K562 (cell line): ENCODE results near the gene VGF. TPM values are rescaled to one million over a fixed set of nuclear protein-coding genes. Genes with fewer than 3 reads are reported as not detected.
A peak's percentile ranks its signal among the peaks of the same experiment; 100 is the strongest.

Source experiments
- ATAC-seq: fragments of 200-7000 bp; cut with Tn5 transposase; 3 replicates; pipeline ENCODE4 v1.9.1; 2020; ENCODE audit warnings: moderate library complexity
- BruUV-seq: library from RNA; stranded (reverse); fragments of 400-500 nt; replicated peaks from 2 replicates; lab custom pipeline; 2021; lab: Mats Ljungman, UMichigan
- CTCF ChIA-PET: fragments of 300-600 bp; formaldehyde crosslinking; extraction: SDS; loops from one replicate; lab custom pipeline; 2021; ENCODE audit warnings: low intra/inter-chr PET ratio; lab: Yijun Ruan, JAX
- POLR2A ChIA-PET: fragments of 300-600, 350-650 bp; sonication (Branson Sonifier 250); formaldehyde crosslinking; extraction: SDS; loops from one replicate; lab custom pipeline; 2021; ENCODE audit warnings: antibody characterized with exemption, inconsistent platforms; lab: Yijun Ruan, JAX
- DNase-seq, 4 experiments: peaks; one replicate each; pipeline versions ENCODE4 v3.0.0 to v3.0.0-alpha.2; 2011 to 2018; ENCODE audit warnings: low spot score in 3 of 4, mixed read lengths in 3 of 4; ENCODE audit errors: extremely low read depth in 1 of 4
- FAIRE-seq: peaks from 2 replicates; lab custom pipeline; 2011; peaks lifted over from hg19 to GRCh38; lab: Jason Lieb, UNC
- H2AFZ ChIP-seq: 2 replicates; pipeline ENCODE4 v1.6.0; 2011; ENCODE audit warnings: low read depth, low read length, control low read depth, inconsistent platforms
- H3K27ac ChIP-seq: fragments of 200-600 bp; 3 replicates; pipeline ENCODE4 v1.8.0; 2011; ENCODE audit warnings: low read depth, mild to moderate bottlenecking, control low read depth, inconsistent platforms, low read length, moderate library complexity, mixed read lengths; ENCODE audit errors: extremely low read depth
- H3K27me3 ChIP-seq, 2 experiments: fragments of 300-600 bp in 1 of 2; 2 replicates in 1 of 2; 3 replicates in 1 of 2; pipeline versions ENCODE4 v1.6.0 to v1.8.0; 2011; ENCODE audit warnings: inconsistent platforms in 2 of 2, low read length in 2 of 2, mild to moderate bottlenecking in 1 of 2, mixed read lengths in 1 of 2, moderate library complexity in 1 of 2; ENCODE audit not compliant: control insufficient read depth in 2 of 2, insufficient read depth in 2 of 2
- H3K36me3 ChIP-seq: fragments of 300-600 bp; 3 replicates; pipeline ENCODE4 v1.8.0; 2011; ENCODE audit warnings: mild to moderate bottlenecking, low read length, inconsistent platforms; ENCODE audit not compliant: control insufficient read depth, insufficient read depth
- H3K4me1 ChIP-seq, 2 experiments: fragments of 200-600 bp in 1 of 2; replicated peaks in 1 of 2; 2 replicates in 1 of 2; 3 replicates in 1 of 2; pipeline versions ENCODE4 v1.5.1 to v1.8.0; 2011; ENCODE audit warnings: inconsistent platforms in 2 of 2, low read length in 2 of 2, mild to moderate bottlenecking in 1 of 2, mixed read lengths in 1 of 2, moderate library complexity in 1 of 2; ENCODE audit not compliant: control insufficient read depth in 2 of 2, insufficient read depth in 2 of 2
- H3K4me2 ChIP-seq: 2 replicates; pipeline ENCODE4 v1.6.1; 2011; ENCODE audit warnings: low read length, control low read depth, inconsistent platforms, mixed read lengths; ENCODE audit not compliant: insufficient read depth
- H3K4me3 ChIP-seq: fragments of 200-600 bp; sonication (generic), shearing (Covaris generic); 2 replicates; pipeline ENCODE4 v1.5.1; 2016; ENCODE audit warnings: control low read depth, inconsistent platforms
- H3K79me2 ChIP-seq: fragments of 200-600 bp; 3 replicates; pipeline ENCODE4 v1.8.0; 2011; ENCODE audit warnings: low read length, inconsistent platforms; ENCODE audit not compliant: control insufficient read depth, insufficient read depth
- H3K9ac ChIP-seq, 2 experiments: 2 replicates each; pipeline versions ENCODE4 v1.6.0 to v1.6.1; 2011; ENCODE audit warnings: low read depth in 2 of 2, low read length in 2 of 2, control low read depth in 1 of 2, inconsistent platforms in 1 of 2, mild to moderate bottlenecking in 1 of 2, mixed read lengths in 1 of 2; ENCODE audit not compliant: insufficient read depth in 1 of 2
- H3K9me1 ChIP-seq: one replicate; pipeline ENCODE4 v1.6.0; 2011; ENCODE audit warnings: inconsistent platforms, mild to moderate bottlenecking, low read length, moderate library complexity; ENCODE audit not compliant: control insufficient read depth, insufficient read depth
- H3K9me3 ChIP-seq: replicated peaks from 2 replicates; pipeline ENCODE4 v1.5.1; 2011; ENCODE audit warnings: low read depth, low read length, inconsistent platforms; ENCODE audit not compliant: control insufficient read depth, insufficient read depth
- H4K20me1 ChIP-seq: replicated peaks from 2 replicates; pipeline ENCODE4 v1.6.1; 2011; ENCODE audit warnings: low read length, inconsistent platforms, mixed read lengths; ENCODE audit not compliant: control insufficient read depth, insufficient read depth
- HDAC8 ChIP-seq: fragments of 450-650 bp; IDR thresholded peaks from 2 replicates; pipeline ENCODE4 v1.6.1; 2016; ENCODE audit warnings: mild to moderate bottlenecking, missing genetic modification characterization, moderate library complexity, missing compliant biosample characterization
- NFIC ChIP-seq: fragments of 450-650 bp; IDR thresholded peaks from 2 replicates; pipeline ENCODE4 v1.6.1; 2017; ENCODE audit warnings: mild to moderate bottlenecking, inconsistent platforms
- TFAP4 ChIP-seq: sonication (generic); formaldehyde crosslinking; IDR thresholded peaks from 2 replicates; pipeline ENCODE4 v1.8.0; 2022; ENCODE audit warnings: missing genetic modification reagents, mild to moderate bottlenecking, moderate library complexity, borderline replicate concordance
- ZNF239 ChIP-seq: fragments of 250-450 bp; sonication (Bioruptor Pico); IDR thresholded peaks from 2 replicates; pipeline ENCODE4 v1.4.0; 2020; ENCODE audit warnings: mild to moderate bottlenecking
- ZNF512 ChIP-seq: IDR thresholded peaks from 2 replicates; pipeline ENCODE4 v1.6.1; 2016; ENCODE audit warnings: missing genetic modification characterization, missing compliant biosample characterization
- WGBS: fragments of 100-300 bp; shearing (Covaris generic); methylation state at CpG from one replicate; pipeline ENCODE4 v1.1.6; 2016; ENCODE audit warnings: low coverage, mixed read lengths; ENCODE audit not compliant: insufficient coverage; ENCODE audit errors: missing lambda C conversion rate; 5-methylcytosine and 5-hydroxymethylcytosine counted together
- in situ Hi-C: fragments of 300-500 bp; cut with MboI; formaldehyde crosslinking; loops from 4 replicates; pipeline ENCODE4 v1.15.0; 2018; ENCODE audit warnings: inconsistent platforms, mixed read lengths
- intact Hi-C: fragments of 100-400 bp; cut with micrococcal nuclease; formaldehyde crosslinking; loops from 2 replicates; pipeline ENCODE4 v1.14.2; 2022
- polyA plus RNA-seq, 8 experiments: library from polyadenylated mRNA; depleted of rRNA in 4 of 8; stranded (reverse) in 5 of 8; unstranded in 3 of 8; fragments of >200 nt; fragmentation: Nextera tagmentation in 2 of 8; fragmentation: Illumina TruSeq in 1 of 8; extraction: Ambion mirVana in 2 of 8; extraction: Trizol in 1 of 8; gene quantifications; 2 replicates each; pipeline versions ENCODE4 v1.2.1 to v1.2.3, GENCODE V29; 2011 to 2014; ENCODE audit warnings: inconsistent platforms in 1 of 8, missing spikeins in 1 of 8
- total RNA-seq, 7 experiments: library from RNA; depleted of rRNA in 6 of 7; stranded (reverse); fragments of >200 nt in 6 of 7; fragmentation: Illumina TruSeq in 2 of 7; extraction: Trizol in 2 of 7; gene quantifications; 2 replicates each; pipeline versions ENCODE4 v1.2.1 to v1.2.3, GENCODE V29; 2011 to 2021; ENCODE audit warnings: low replicate concordance in 1 of 7
- TF ChIP-seq, protein P1 (sequence below): fragments of 200-800 bp; sonication (Bioruptor generic); IDR thresholded peaks from 2 replicates; pipeline ENCODE4 v1.6.1; 2017; ENCODE audit warnings: missing genetic modification characterization, missing compliant biosample characterization

The VGF gene
- total and polyA plus RNA-seq, 9 of the 15 experiments (the other 6 are each of a cell fraction or from before 2014, with no cell fraction given): 0.03 to 5.7 (median 0.34) TPM

- BruUV-seq: no TSS peak
- ChIA-PET CTCF (interaction anchor here (0.5 kb wide), 1 partner anchor 143 kb away, joined by 6 read pairs; no protein-coding TSS in a partner anchor), POLR2A (interaction anchor here (0.6 to 1.4 kb wide), 4 partner anchors 11 to 26 kb away, joined by 3 to 6 read pairs (median 4); no protein-coding TSS in a partner anchor)
- Histone ChIP-seq H3K9ac (0 out of 4 replicates have a peak overlapping the region, but pooled peaks of 1 of the 2 experiments have one; percentile 4), H3K27ac (no peak overlapping the region), H2AFZ (no peak overlapping the region), H3K4me2 (no peak overlapping the region; the same call in 1 of the 2 replicates), H3K4me1 (peaks cover 18 to 27% of the 10 kb centered on the region in 2 experiments), H3K9me1 (no peaks in the 10 kb centered on the region), H3K27me3 (no peaks in the 10 kb centered on the region), H3K9me3 (no peaks in the 10 kb centered on the region), H3K4me3 (no peak overlapping the region), H3K79me2 (no peaks in the 10 kb centered on the region), H4K20me1 (no peaks in the 10 kb centered on the region), H3K36me3 (no peaks in the 10 kb centered on the region)
- intact Hi-C loops (no loop called here), in situ Hi-C loops (no loop called here)
- 60% methylated on average over 14 of the region's 14 CpGs for WGBS
- DNase-seq: peak in 1 of 4 experiments; percentile 9
- ATAC-seq: no peak
- no peak for FAIRE-seq
- TF ChIP-seq ZNF512 (tag) (0 out of 2 replicates have a peak, but pooled peaks have one; percentile 42), TFAP4 (CRISPR knock-in tag) (0 out of 2 replicates have a peak, but pooled peaks have one; percentile 2), ZNF239 (CRISPR knock-in tag) (no peak), NFIC (peak; percentile 35; the same call in 1 of the 2 replicates), HDAC8 (tag) (no peak)
- TF ChIP-seq, protein P1, sequence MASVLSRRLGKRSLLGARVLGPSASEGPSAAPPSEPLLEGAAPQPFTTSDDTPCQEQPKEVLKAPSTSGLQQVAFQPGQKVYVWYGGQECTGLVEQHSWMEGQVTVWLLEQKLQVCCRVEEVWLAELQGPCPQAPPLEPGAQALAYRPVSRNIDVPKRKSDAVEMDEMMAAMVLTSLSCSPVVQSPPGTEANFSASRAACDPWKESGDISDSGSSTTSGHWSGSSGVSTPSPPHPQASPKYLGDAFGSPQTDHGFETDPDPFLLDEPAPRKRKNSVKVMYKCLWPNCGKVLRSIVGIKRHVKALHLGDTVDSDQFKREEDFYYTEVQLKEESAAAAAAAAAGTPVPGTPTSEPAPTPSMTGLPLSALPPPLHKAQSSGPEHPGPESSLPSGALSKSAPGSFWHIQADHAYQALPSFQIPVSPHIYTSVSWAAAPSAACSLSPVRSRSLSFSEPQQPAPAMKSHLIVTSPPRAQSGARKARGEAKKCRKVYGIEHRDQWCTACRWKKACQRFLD (CRISPR knock-in tag): no peak
Measured at GRCh38 chr7:101128040-101128834, 37.1 kb downstream of the VGF start.
